SK-N-SH treated with all-trans-retinoic acid at 6 μM for 48 hours (cell line): ENCODE results near the gene PRR30.

Experiments used
- ATAC-seq: fragments of 200-7000 bp; cut with Tn5 transposase; 3 replicates; pipeline ENCODE4 v1.9.1; 2020; ENCODE audit warnings: mild to moderate bottlenecking, moderate library complexity
- ARNTL ChIP-seq: fragments of 450-650 bp; formaldehyde crosslinking; IDR thresholded peaks from 2 replicates; pipeline ENCODE4 v1.5.0; 2020; ENCODE audit warnings: low read depth, mild to moderate bottlenecking, moderate library complexity, borderline replicate concordance
- BACH2 ChIP-seq: fragments of 250-450 bp; sonication (Bioruptor Pico); IDR thresholded peaks from 2 replicates; pipeline ENCODE4 v1.9.0; 2021; ENCODE audit warnings: mild to moderate bottlenecking, borderline replicate concordance
- CREB5 ChIP-seq: fragments of 250-450 bp; sonication (Bioruptor Pico); IDR thresholded peaks from 2 replicates; pipeline ENCODE4 v1.5.1; 2020; ENCODE audit warnings: low read depth, mild to moderate bottlenecking, moderate library complexity
- CSDC2 ChIP-seq: fragments of 250-450 bp; sonication (Bioruptor Pico); IDR thresholded peaks from 2 replicates; pipeline ENCODE4 v1.5.0; 2020; ENCODE audit warnings: mild to moderate bottlenecking, moderate library complexity
- CSRNP3 ChIP-seq: fragments of 250-450 bp; sonication (Bioruptor Pico); IDR thresholded peaks from 2 replicates; pipeline ENCODE4 v1.5.1; 2021; ENCODE audit warnings: mild to moderate bottlenecking, moderate library complexity
- ESRRG ChIP-seq: fragments of 250-450 bp; sonication (Bioruptor Pico); IDR thresholded peaks from 2 replicates; pipeline ENCODE4 v1.6.1; 2021; ENCODE audit warnings: mild to moderate bottlenecking
- GLIS3 ChIP-seq: fragments of 250-450 bp; sonication (Bioruptor Pico); IDR thresholded peaks from 2 replicates; pipeline ENCODE4 v1.5.0; 2020; ENCODE audit warnings: mild to moderate bottlenecking, moderate library complexity
- ISL1 ChIP-seq: fragments of 250-450 bp; sonication (Bioruptor Pico); IDR thresholded peaks from 2 replicates; pipeline ENCODE4 v2.1.2; 2022; ENCODE audit warnings: mild to moderate bottlenecking, moderate library complexity
- OSR1 ChIP-seq: fragments of 250-450 bp; sonication (Bioruptor Pico); IDR thresholded peaks from 2 replicates; pipeline ENCODE4 v1.8.0; 2022; ENCODE audit warnings: moderate library complexity, mild to moderate bottlenecking, inconsistent platforms
- POU6F1 ChIP-seq: fragments of 250-450 bp; sonication (Bioruptor Pico); IDR thresholded peaks from 2 replicates; pipeline ENCODE4 v1.8.0; 2021; ENCODE audit warnings: low read depth, mild to moderate bottlenecking, moderate library complexity, borderline replicate concordance
- PPARA ChIP-seq: fragments of 250-450 bp; sonication (Bioruptor Pico); IDR thresholded peaks from 2 replicates; pipeline ENCODE4 v1.5.0; 2020; ENCODE audit warnings: mild to moderate bottlenecking, borderline replicate concordance
- RARB ChIP-seq: fragments of 250-450 bp; sonication (Bioruptor Pico); IDR thresholded peaks from 2 replicates; pipeline ENCODE4 v1.8.0; 2021; ENCODE audit warnings: mild to moderate bottlenecking, moderate library complexity
- SNAI2 ChIP-seq: fragments of 250-450 bp; sonication (Bioruptor Pico); IDR thresholded peaks from 2 replicates; pipeline ENCODE4 v1.5.0; 2020; ENCODE audit warnings: mild to moderate bottlenecking, moderate library complexity
- TCF4 ChIP-seq: fragments of 250-450 bp; sonication (Bioruptor Pico); IDR thresholded peaks from 2 replicates; pipeline ENCODE4 v1.8.0; 2021; ENCODE audit warnings: mild to moderate bottlenecking, moderate library complexity, borderline replicate concordance
- TOX ChIP-seq: fragments of 250-450 bp; sonication (Bioruptor Pico); IDR thresholded peaks from 2 replicates; pipeline ENCODE4 v1.8.0; 2021; ENCODE audit warnings: mild to moderate bottlenecking, moderate library complexity, borderline replicate concordance
- TSHZ2 ChIP-seq: fragments of 250-450 bp; sonication (Bioruptor Pico); IDR thresholded peaks from 2 replicates; pipeline ENCODE4 v1.5.0; 2020; ENCODE audit warnings: mild to moderate bottlenecking, moderate library complexity
- ZC3H10 ChIP-seq: fragments of 250-450 bp; sonication (Bioruptor Pico); IDR thresholded peaks from 2 replicates; pipeline ENCODE4 v1.5.1; 2021; ENCODE audit warnings: mild to moderate bottlenecking, moderate library complexity
- ZFP3 ChIP-seq: fragments of 250-450 bp; sonication (Bioruptor Pico); IDR thresholded peaks from 2 replicates; pipeline ENCODE4 v1.5.0; 2020; ENCODE audit warnings: mild to moderate bottlenecking, moderate library complexity
- ZFP30 ChIP-seq: fragments of 450-650 bp; formaldehyde crosslinking; IDR thresholded peaks from 2 replicates; pipeline ENCODE4 v1.5.0; 2022; ENCODE audit warnings: mild to moderate bottlenecking, moderate library complexity
- ZNF565 ChIP-seq: fragments of 450-650 bp; formaldehyde crosslinking; conservative IDR thresholded peaks from 2 replicates; pipeline ENCODE4 v1.5.0; 2020; ENCODE audit warnings: low read depth, mild to moderate bottlenecking, moderate library complexity
- ZNF70 ChIP-seq: fragments of 450-650 bp; formaldehyde crosslinking; IDR thresholded peaks from 2 replicates; pipeline ENCODE4 v1.5.0; 2020; ENCODE audit warnings: mild to moderate bottlenecking, moderate library complexity
- ZNF8 ChIP-seq: fragments of 450-650 bp; formaldehyde crosslinking; IDR thresholded peaks from 2 replicates; pipeline ENCODE4 v1.5.0; 2020; ENCODE audit warnings: mild to moderate bottlenecking, moderate library complexity

PRR30 gene

GRCh38 chr2:27097341-27097740 is 41.9 kb downstream of the PRR30 start:
- ATAC-seq = no peak
- TF ChIP-seq ESRRG (CRISPR knock-in tag) (no peak), PPARA (CRISPR knock-in tag) (no peak), ISL1 (CRISPR knock-in tag) (no peak), CSRNP3 (CRISPR knock-in tag) (no peak), CREB5 (CRISPR knock-in tag) (no peak), GLIS3 (CRISPR knock-in tag) (no peak), ZC3H10 (CRISPR knock-in tag) (no peak), ZNF565 (no peak), TOX (CRISPR knock-in tag) (no peak), ZFP30 (CRISPR knock-in tag) (no peak), RARB (CRISPR knock-in tag) (no peak), SNAI2 (no peak), ZFP3 (CRISPR knock-in tag) (no peak), ZNF70 (no peak), CSDC2 (no peak), TCF4 (no peak), BACH2 (CRISPR knock-in tag) (no peak)

- ATAC-seq = no peak
- TF ChIP-seq ZNF8 (CRISPR knock-in tag) (no peak), ARNTL (CRISPR knock-in tag) (no peak), CSRNP3 (CRISPR knock-in tag) (no peak), POU6F1 (CRISPR knock-in tag) (no peak), TOX (CRISPR knock-in tag) (no peak), SNAI2 (no peak), OSR1 (CRISPR knock-in tag) (no peak), CSDC2 (no peak), GLIS3 (CRISPR knock-in tag) (no peak)
These were observed 42.4 kb downstream of the PRR30 start for GRCh38 chr2:27096748-27097297.

GRCh38 chr2:27095745-27096651 is 43.2 kb downstream of the PRR30 start:
- 0 out of 2 replicates have a peak, but pooled peaks have one; percentile 8 for TF ChIP-seq GLIS3 (CRISPR knock-in tag)
- TF ChIP-seq TSHZ2 (CRISPR knock-in tag) = 0 out of 2 replicates have a peak, but pooled peaks have one; percentile 24
- 0 out of 2 replicates have a peak, but pooled peaks have one; percentile 37 for TF ChIP-seq TCF4
- no peak for TF ChIP-seq ESRRG (CRISPR knock-in tag)
- no peak for TF ChIP-seq ISL1 (CRISPR knock-in tag)
- ATAC-seq = peak; percentile 93
